B cell (primary cell): ENCODE results near the gene ETS1. TPM values are rescaled to one million over a fixed set of nuclear protein-coding genes. Genes with fewer than 3 reads are reported as not detected.

Experiments
- ATAC-seq: fragments of 200-7000 bp; cut with Tn5 transposase; one replicate; pipeline ENCODE4 v1.10.0; 2021; ENCODE audit warnings: low read depth, mild to moderate bottlenecking, moderate number of reproducible peaks, moderate library complexity
- CTCF ChIA-PET: fragments of 350-600 bp; sonication (Branson Sonifier 250); formaldehyde crosslinking; loops from one replicate; lab custom pipeline; 2021; ENCODE audit warnings: antibody characterized with exemption, inconsistent platforms; lab: Charles Lee
- POLR2A ChIA-PET: fragments of 350-600 bp; sonication (Branson Sonifier 250); formaldehyde crosslinking; loops from one replicate; lab custom pipeline; 2021; ENCODE audit warnings: antibody characterized with exemption; lab: Charles Lee
- DNase-seq: peaks from one replicate; pipeline ENCODE4 v3.0.0; 2013
- H2AFZ ChIP-seq: 2 replicates; pipeline ENCODE4 v1.6.1; 2012; ENCODE audit warnings: mild to moderate bottlenecking, low read depth, low read length; ENCODE audit not compliant: insufficient read depth, poor library complexity, severe bottlenecking
- H3K27ac ChIP-seq, 2 donors: 1 replicate in 1 of 2; 2 replicates in 1 of 2; pipeline ENCODE4 v1.5.1; 2012 to 2013; ENCODE audit warnings: low read length in 2 of 2, mild to moderate bottlenecking in 2 of 2, moderate library complexity in 1 of 2
- H3K27me3 ChIP-seq, 4 experiments: fragments of 200-600 bp in 1 of 4; sonication (generic) in 1 of 4; replicated peaks in 1 of 4; 1 replicate in 2 of 4; 2 replicates in 2 of 4; pipeline versions ENCODE4 v1.6.1 to v1.7.0; 2013 to 2016; ENCODE audit warnings: low read length in 3 of 4, mild to moderate bottlenecking in 2 of 4, mixed read lengths in 1 of 4, moderate library complexity in 1 of 4; ENCODE audit not compliant: insufficient read depth in 4 of 4, control insufficient read depth in 3 of 4; ENCODE audit errors: control extremely low read depth in 1 of 4
- H3K36me3 ChIP-seq, 2 experiments: replicated peaks in 1 of 2; 1 replicate in 1 of 2; 2 replicates in 1 of 2; pipeline versions ENCODE4 v1.6.1 to v1.7.1; 2013; ENCODE audit warnings: low read length in 1 of 2; ENCODE audit not compliant: insufficient read depth in 2 of 2, control insufficient read depth in 1 of 2; ENCODE audit errors: control extremely low read depth in 1 of 2, extremely low read depth in 1 of 2
- H3K4me1 ChIP-seq, 2 donors: fragments of 200-600 bp in 1 of 2; sonication (generic) in 1 of 2; 1 replicate in 1 of 2; 2 replicates in 1 of 2; pipeline versions ENCODE4 v1.5.1 to v1.6.1; 2013 to 2017; ENCODE audit warnings: low read length in 2 of 2; ENCODE audit not compliant: control insufficient read depth in 2 of 2, insufficient read depth in 2 of 2
- H3K4me2 ChIP-seq: replicated peaks from 2 replicates; pipeline ENCODE3; 2012; ENCODE audit warnings: mild to moderate bottlenecking, low read depth, low read length; ENCODE audit not compliant: poor library complexity, severe bottlenecking
- H3K4me3 ChIP-seq, 5 experiments: fragments of 200-600 bp in 1 of 5; sonication (generic) in 1 of 5; 1 replicate in 3 of 5; 2 replicates in 2 of 5; pipeline versions ENCODE4 v1.5.1 to v1.7.0; 2011 to 2016; ENCODE audit warnings: low read length in 4 of 5, mild to moderate bottlenecking in 4 of 5, low read depth in 2 of 5, control low read depth in 1 of 5, moderate library complexity in 1 of 5; ENCODE audit not compliant: insufficient read depth in 1 of 5; ENCODE audit errors: control extremely low read depth in 1 of 5, extremely low read depth in 1 of 5
- H3K79me2 ChIP-seq: fragments of 200-600 bp; sonication (generic); one replicate; pipeline ENCODE4 v1.6.0; 2016; ENCODE audit warnings: low read length; ENCODE audit not compliant: control insufficient read depth, insufficient read depth
- H3K9ac ChIP-seq: fragments of 200-600 bp; sonication (generic); 2 replicates; pipeline ENCODE4 v1.6.1; 2017; ENCODE audit warnings: mild to moderate bottlenecking, low read length, moderate library complexity
- H3K9me3 ChIP-seq, 3 donors: one replicate each; pipeline versions ENCODE4 v1.6.1 to v1.7.1; 2013; ENCODE audit warnings: low read length in 2 of 3; ENCODE audit not compliant: control insufficient read depth in 2 of 3, insufficient read depth in 1 of 3; ENCODE audit errors: control extremely low read depth in 1 of 3
- H4K20me1 ChIP-seq: 2 replicates; pipeline ENCODE4 v1.6.0; 2012; ENCODE audit warnings: mild to moderate bottlenecking, low read length; ENCODE audit not compliant: insufficient read depth, control insufficient read depth, poor library complexity, severe bottlenecking
- H3K27ac Mint-ChIP-seq: one replicate; pipeline ENCODE4 v1.8.0; 2021; ENCODE audit warnings: mixed read lengths
- H3K27me3 Mint-ChIP-seq: one replicate; pipeline ENCODE4 v1.8.0; 2021; ENCODE audit warnings: mixed read lengths
- H3K4me1 Mint-ChIP-seq: one replicate; pipeline ENCODE4 v1.8.0; 2021; ENCODE audit warnings: mixed read lengths
- H3K4me3 Mint-ChIP-seq: one replicate; pipeline ENCODE4 v1.8.0; 2021; ENCODE audit warnings: mixed read lengths
- H3K9me3 Mint-ChIP-seq: one replicate; pipeline ENCODE4 v1.8.0; 2022; ENCODE audit warnings: mixed read lengths; ENCODE audit not compliant: insufficient read depth
- EZH2 ChIP-seq: IDR thresholded peaks from 2 replicates; pipeline ENCODE4 v1.6.1; 2012; ENCODE audit warnings: borderline replicate concordance, low read depth, mild to moderate bottlenecking, moderate library complexity, low read length; ENCODE audit not compliant: insufficient read depth, poor library complexity, severe bottlenecking
- WGBS: methylation state at CpG from one replicate; pipeline ENCODE4 v1.1.5; 2013; ENCODE audit warnings: missing lambda C conversion rate; ENCODE audit not compliant: insufficient coverage; 5-methylcytosine and 5-hydroxymethylcytosine counted together
- intact Hi-C: fragments of 100-400 bp; cut with micrococcal nuclease; formaldehyde crosslinking; loops from one replicate; pipeline ENCODE4 v1.10.0; 2022
- polyA plus RNA-seq: library from polyadenylated mRNA; depleted of rRNA; stranded (reverse); fragments of >200 nt; gene quantifications from 2 replicates; pipeline ENCODE4 v1.2.3, GENCODE V29; 2012
- total RNA-seq, 2 donors: library from RNA; stranded (reverse); fragments of 120-200 nt in 1 of 2; gene quantifications; 1 replicate in 1 of 2; 2 replicates in 1 of 2; pipeline versions ENCODE4 v1.2.3 to v1.2.4, GENCODE V29; 2013 to 2022
- TF ChIP-seq, protein P1 (sequence below): fragments of 200-600 bp; IDR thresholded peaks from one replicate; pipeline ENCODE4 v1.8.0; 2022; ENCODE audit warnings: antibody characterized with exemption, mild to moderate bottlenecking

ETS1 gene
- total and polyA plus RNA-seq, 2 donors (not counting 1 experiment from before 2014, with no cell fraction given): 115 to 271 TPM

DNA sequence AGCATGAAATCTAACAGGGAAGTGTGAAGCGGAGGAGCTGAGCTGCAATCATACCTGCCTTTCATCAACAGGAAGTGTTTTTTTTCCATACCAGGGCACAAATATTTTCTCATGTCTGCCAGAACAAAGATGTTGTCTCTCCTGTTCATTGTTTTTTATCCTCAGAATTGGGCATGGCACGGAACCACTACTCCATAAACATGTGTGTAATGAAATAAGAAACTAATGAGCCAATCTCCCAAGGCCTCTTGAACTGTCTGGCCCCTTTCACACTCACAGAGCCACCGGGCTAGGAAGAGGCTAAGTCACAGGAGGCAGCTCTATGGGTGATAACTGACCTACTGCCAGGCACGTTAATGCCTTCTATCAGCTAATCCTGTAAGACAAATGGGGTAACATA is 124.4 kb downstream of the ETS1 start:
- H3K27ac ChIP-seq: peak overlapping the region; percentile 53 to 90

DNA sequence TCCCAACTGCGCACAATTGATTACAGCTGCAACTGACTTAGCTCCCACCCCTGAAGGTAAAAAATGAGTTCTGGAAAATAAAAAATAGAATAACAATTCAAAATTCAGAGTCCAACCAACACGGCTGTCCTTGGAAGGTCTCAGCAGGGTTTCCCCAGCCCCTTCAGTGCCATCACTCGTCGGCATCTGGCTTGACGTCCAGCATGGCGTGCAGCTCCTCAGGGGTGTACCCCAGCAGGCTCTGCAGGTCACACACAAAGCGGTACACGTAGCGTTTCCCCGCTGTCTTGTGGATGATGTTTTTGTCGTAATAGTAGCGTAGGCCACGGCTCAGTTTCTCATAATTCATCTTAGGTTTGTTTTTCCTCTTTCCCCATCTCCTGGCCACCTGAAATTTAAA is 125.2 kb downstream of the ETS1 start:
- POLR2A ChIA-PET: no interaction called here
- Mint-ChIP-seq H3K27me3 (no peaks in the 10 kb centered on the region), H3K4me3 (no peak overlapping the region), H3K27ac (peak overlapping the region; percentile 90), H3K4me1 (peaks cover 61% of the 10 kb centered on the region), H3K9me3 (no peaks in the 10 kb centered on the region)
- CTCF ChIA-PET: interaction anchor here (1.1 to 1.7 kb wide), 3 partner anchors 40 to 168 kb away, joined by 3 to 4 read pairs (median 3); no protein-coding TSS in a partner anchor
- Histone ChIP-seq H3K9ac (no peak overlapping the region), H3K36me3 (peaks cover 15 to 97% of the 10 kb centered on the region in 2 experiments), H3K79me2 (peaks cover 62% of the 10 kb centered on the region), H4K20me1 (peaks cover 15% of the 10 kb centered on the region), H3K4me3 (no peak overlapping the region), H3K27me3 (no peaks in the 10 kb centered on the region), H3K9me3 (no peaks in the 10 kb centered on the region), H3K27ac (peak overlapping the region in 1 of 2 donors; percentile 90), H2AFZ (no peak overlapping the region), H3K4me2 (no peak overlapping the region), H3K4me1 (peaks cover 46 to 48% of the 10 kb centered on the region in 2 donors)
- intact Hi-C loops: no loop called here
- ATAC-seq (no peak), DNase-seq (no peak)
- WGBS: 100% methylated on average over 5 of the region's 13 CpGs
- no peak for TF ChIP-seq EZH2
- TF ChIP-seq, protein P1, sequence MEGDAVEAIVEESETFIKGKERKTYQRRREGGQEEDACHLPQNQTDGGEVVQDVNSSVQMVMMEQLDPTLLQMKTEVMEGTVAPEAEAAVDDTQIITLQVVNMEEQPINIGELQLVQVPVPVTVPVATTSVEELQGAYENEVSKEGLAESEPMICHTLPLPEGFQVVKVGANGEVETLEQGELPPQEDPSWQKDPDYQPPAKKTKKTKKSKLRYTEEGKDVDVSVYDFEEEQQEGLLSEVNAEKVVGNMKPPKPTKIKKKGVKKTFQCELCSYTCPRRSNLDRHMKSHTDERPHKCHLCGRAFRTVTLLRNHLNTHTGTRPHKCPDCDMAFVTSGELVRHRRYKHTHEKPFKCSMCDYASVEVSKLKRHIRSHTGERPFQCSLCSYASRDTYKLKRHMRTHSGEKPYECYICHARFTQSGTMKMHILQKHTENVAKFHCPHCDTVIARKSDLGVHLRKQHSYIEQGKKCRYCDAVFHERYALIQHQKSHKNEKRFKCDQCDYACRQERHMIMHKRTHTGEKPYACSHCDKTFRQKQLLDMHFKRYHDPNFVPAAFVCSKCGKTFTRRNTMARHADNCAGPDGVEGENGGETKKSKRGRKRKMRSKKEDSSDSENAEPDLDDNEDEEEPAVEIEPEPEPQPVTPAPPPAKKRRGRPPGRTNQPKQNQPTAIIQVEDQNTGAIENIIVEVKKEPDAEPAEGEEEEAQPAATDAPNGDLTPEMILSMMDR: no peak

More for the DNA sequence above, 124.4 kb downstream of the ETS1 start:
- H3K4me1 Mint-ChIP-seq: peaks cover 66% of the 10 kb centered on the region
- H3K27ac Mint-ChIP-seq: peak overlapping the region; percentile 90
- 57% methylated on average over 2 of the region's 4 CpGs for WGBS
- Histone ChIP-seq H2AFZ (no peak overlapping the region), H3K36me3 (peaks cover 15 to 97% of the 10 kb centered on the region in 2 experiments), H3K4me1 (peaks cover 54 to 55% of the 10 kb centered on the region in 2 donors), H3K27me3 (no peaks in the 10 kb centered on the region), H3K9ac (no peak overlapping the region), H3K79me2 (peaks cover 69% of the 10 kb centered on the region), H3K9me3 (no peaks in the 10 kb centered on the region), H3K4me3 (no peak overlapping the region), H3K4me2 (peak overlapping the region; percentile 16), H4K20me1 (peaks cover 18% of the 10 kb centered on the region)
- H3K9me3 Mint-ChIP-seq: no peaks in the 10 kb centered on the region
- ChIA-PET CTCF (interaction anchor here (0.8 to 3.1 kb wide), 7 partner anchors 8 to 176 kb away, joined by 3 to 18 read pairs (median 4); no protein-coding TSS in a partner anchor), POLR2A (no interaction called here)
- H3K4me3 Mint-ChIP-seq: peak overlapping the region; percentile 24
- TF ChIP-seq EZH2: no peak
- DNase-seq (no peak), ATAC-seq (no peak)
- H3K27me3 Mint-ChIP-seq: no peaks in the 10 kb centered on the region
- intact Hi-C loops: no loop called here
